Suppressor macrophage (primary cell): Measurements from ENCODE around the gene OR51M1.
"Not testable (repeated sequence)": the region's sequence is repeated elsewhere in the genome, so short reads cannot be mapped to it uniquely, and the experiment has no call there.

Experiments
- DNase-seq, 4 experiments: peaks; one replicate each; pipeline ENCODE4 v3.0.0-alpha.2; 2020 to 2022
- total RNA-seq, 17 experiments: gene quantifications; one replicate each; lab custom pipeline; 2026; ENCODE audit warnings: mixed read lengths in 6 of 17, inconsistent platforms in 3 of 17; lab: John Stamatoyannopoulos, UW

The OR51M1 gene, protein sequence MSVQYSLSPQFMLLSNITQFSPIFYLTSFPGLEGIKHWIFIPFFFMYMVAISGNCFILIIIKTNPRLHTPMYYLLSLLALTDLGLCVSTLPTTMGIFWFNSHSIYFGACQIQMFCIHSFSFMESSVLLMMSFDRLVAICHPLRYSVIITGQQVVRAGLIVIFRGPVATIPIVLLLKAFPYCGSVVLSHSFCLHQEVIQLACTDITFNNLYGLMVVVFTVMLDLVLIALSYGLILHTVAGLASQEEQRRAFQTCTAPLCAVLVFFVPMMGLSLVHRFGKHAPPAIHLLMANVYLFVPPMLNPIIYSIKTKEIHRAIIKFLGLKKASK
- 0 to 2.1 (median 0) reads per million in 17 experiments for total RNA-seq

DNA sequence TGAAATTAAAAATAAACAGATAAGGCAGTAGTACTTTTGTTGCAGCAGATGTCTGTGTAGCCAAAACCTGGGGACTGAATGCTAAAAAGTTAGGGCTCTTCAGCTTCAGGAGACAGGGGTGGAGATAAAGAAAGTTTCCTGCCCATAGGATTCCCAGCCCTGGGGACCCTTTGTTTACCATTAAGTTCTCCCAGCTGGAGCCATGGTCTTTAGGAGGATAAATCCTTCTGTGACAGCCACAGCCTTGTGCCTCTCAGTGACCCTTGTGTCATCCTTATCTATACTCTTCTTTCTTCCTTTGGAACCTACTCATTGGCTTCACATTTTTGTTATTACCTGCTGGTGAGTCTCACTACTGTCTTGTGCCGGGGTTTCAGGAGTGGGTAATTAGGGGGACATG lies at the start of gene OR51M1:
Gene OR51M1 (plus strand): TSS at position 237 of the 400 bp plus-strand sequence. CDS start 5,587 bp downstream, outside the sequence.
- no peak for DNase-seq

DNA sequence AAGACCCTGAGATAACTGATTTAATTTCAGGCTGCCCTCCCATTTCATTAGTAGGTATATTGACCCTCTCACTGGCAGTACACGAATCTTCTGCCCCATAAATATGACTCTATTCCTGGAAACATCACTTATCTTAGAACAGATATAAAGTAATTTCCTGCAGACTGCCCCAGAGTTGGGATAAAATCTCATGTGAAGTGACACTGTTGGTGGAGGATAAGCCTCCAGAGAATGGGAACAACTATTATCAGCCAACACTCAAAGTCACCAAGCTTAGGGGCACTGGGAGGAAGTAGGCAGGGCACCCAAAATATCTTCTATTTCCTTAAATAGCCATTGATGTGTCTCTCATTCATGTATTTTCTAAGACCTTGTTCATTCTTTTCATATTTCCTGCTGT lies 48.4 kb upstream of the OR51M1 start:
- DNase-seq: no peak

DNA sequence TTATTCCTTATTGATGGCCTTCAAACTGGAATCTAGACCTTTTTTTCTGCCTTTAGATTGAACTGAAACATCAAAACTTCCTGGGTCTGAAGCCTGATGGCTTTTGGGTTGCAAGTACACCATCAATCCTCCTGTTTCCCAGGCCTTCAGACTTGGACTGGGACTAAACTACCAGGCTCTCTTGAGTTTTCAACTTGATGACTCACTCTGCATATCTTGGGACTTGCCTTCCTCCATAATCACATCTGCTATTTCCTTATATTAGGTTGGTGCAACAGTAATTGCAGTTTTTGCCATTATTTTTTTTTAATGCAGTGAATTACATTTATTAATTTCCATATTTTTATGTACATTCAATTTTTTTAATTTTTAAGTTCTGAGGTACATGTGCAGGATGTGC lies 47.3 kb upstream of the OR51M1 start:
- no peak for DNase-seq

DNA sequence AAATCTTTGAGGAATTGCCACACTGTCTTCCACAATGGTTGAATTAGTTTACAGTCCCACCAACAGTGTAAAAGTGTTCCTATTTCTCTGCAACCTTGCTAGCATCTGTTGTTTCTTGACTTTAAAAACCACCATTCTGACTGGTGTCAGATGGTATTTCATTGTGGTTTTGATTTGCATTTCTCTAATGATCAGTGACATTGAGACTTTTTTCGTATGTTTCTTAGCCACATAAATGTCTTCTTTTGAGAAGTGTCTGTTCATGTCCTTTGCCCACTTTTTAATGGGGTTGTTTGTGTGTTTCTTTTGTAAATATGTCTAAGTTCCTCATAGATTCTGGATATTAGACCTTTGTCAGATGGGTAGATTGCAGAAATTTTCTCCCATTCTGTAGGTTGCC lies 46.4 kb upstream of the OR51M1 start:
- not testable (repeated sequence) for DNase-seq

DNA sequence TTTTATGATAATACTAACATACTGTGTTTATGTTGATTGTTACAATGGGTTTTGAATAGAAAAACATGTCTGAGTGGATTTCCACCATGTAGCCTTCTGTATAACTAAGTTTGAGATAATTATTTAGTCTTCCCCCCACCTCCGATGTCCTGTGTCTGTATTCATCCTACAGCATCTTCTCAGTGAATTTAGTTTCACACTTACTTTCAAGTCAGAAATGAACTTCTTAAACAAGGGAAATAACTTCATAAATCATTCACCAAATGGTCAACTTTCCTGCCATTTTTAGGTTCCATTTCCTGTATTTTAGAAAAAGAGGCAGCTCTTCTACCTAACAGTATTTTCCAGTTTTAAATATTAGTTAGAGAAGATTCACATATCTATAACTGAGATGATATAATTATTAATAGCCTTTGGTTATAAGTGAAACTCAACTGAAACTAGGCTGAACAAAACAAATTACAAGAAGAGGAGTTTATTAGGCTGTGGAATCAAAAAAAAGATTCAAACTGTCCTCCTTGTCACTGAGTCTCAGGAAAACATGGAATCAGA lies 43.8 kb upstream of the OR51M1 start:
- no peak for DNase-seq

DNA sequence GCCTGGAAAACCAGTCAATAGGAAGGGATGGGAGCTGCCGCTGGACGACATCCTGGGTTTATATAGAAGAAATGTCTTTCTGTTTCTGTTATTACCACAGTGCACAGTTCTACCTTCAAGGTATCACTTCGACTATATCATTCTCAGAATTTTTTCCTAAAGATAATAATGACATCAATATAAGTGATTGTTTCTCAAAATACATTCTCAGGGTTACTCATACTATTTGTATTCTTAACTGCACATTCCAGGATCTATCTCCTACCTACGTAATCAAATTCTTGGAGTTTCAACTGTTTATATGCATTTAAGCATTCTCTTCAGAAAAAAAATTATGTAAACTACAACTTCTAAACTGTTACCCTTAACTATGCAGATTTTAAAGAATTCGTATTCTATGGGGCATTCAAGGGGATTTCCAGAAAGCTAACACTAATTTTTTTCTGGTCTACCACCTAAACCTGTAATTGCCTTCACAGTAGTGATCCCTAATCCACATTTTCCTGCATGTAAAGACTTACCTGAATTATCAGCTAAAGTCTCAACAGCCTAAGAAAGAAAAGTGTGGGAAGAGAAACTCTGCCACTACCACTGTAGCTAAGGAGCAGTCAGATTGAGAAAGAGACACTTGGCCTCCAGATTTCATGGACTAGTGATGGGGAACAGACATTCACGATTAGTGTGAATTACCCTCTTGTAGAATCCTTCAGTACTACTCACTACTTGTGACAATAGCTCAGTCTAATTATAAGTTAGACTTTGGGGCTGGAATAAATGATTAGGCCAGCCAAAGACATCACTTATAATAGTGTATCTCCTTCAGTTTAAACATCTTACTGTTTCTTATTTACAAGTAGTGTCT lies 39.9 kb upstream of the OR51M1 start, which contains the start of gene OR51B5:
Gene OR51B5 (minus strand): TSS at position 51 of the 862 bp plus-strand sequence. CDS start 0 bp downstream, at position 51.
- no peak for DNase-seq

DNA sequence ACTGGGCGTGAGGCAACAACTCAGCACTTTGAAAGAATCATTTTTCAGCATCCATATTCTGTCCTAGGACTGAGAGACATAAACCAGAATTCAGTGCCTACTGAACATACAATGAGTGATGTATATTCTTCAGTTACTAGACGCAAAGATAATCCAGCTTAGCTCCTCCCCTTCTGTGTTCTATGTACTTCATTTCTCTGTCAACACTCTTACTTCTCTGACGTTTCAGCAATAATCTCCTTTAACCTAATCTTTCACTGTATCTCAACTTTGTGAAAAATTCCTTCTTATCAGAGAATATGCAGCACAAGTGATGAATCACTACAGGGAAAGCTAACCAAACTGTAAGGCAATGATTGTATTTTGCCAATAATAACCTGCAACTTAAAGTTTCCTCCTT lies 37.8 kb upstream of the OR51M1 start:
- no peak for DNase-seq

DNA sequence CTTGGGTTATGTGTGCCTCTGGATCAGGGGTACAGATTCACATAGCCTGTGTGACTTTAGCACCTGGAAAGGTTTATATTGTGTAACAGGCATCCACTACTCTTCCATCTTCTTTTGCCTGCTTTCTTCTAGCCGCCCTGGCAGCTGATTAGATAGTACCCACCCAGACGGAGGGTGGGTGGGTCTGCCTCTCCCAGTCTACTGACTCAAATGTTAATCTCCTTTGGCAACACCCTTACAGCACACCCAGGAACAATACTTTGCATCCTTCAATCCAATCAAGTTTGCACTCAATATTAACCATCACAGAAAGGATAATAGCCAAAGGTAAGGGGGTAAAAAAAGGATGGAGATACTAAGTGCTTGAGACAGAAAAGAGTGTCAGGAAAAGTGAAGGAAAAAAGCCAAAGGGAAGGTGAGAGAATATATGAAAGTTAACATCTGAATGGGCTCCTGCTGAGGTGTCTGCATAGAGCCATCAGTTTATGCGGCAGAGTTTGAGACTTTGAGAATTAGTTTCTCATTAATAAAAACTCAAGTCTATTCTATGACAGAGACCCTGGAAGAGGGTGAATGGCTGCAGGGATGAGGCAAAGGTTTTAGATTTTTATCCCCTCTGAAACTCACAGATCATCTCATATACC lies 34.9 kb upstream of the OR51M1 start:
- DNase-seq: no peak

DNA sequence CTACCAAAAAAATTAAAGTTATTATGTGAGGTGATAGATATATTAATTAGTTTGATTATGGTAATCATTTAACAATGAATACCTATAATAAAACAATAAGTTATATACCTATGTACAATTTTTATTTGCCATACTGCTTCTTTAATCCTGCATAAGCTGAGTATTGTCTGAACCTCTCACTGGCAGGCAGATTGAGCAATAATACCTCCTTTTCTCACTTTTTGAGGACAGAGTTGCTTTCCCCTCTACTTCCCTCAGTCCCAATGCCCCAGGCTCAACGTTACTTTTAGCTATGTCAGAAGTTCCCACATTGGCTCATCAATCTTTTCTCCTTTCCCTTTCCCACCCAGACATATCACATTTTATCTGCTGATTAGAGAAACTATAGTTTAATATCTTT lies 34.1 kb upstream of the OR51M1 start:
- DNase-seq: no peak

DNA sequence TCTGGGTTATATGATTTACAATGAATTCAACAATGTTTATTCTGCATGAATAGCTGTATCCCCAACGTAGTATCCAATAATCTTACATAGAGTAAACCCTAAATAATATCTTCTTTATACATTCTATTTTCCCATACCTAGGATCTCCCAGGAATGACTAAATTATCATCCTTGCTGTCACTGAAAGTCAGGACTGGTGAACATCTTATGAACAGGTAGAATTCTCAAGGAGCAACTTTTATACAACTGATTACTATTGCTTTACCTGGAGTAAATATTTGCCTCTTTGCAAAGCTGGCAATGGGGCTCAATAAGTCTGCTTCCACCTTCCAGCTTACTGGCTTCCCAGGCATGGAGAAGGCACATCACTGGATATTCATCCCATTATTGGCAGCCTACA lies 32.4 kb upstream of the OR51M1 start, which contains the start of gene OR51B6:
Gene OR51B6 (plus strand): TSS at position 301 of the 400 bp plus-strand sequence. CDS start 0 bp downstream, at position 301.
- DNase-seq: no peak

DNA sequence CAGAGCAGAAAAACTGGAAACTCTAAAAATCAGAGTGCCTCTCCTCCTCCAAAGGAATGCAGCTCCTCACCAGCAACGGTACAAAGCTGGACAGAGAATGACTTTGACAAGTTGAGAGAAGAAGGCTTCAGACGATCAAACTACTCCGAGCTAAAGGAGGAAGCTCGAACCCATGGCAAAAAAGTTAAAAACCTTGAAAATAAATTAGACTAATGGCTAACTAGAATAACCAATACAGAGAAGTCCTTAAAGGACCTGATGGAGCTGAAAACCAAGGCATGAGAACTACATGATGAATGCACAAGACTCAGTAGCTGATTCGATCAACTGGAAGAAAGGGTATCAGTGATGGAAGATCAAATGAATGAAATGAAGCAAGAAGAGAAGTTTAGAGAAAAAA lies 27.6 kb upstream of the OR51M1 start:
- DNase-seq: not testable (repeated sequence)

DNA sequence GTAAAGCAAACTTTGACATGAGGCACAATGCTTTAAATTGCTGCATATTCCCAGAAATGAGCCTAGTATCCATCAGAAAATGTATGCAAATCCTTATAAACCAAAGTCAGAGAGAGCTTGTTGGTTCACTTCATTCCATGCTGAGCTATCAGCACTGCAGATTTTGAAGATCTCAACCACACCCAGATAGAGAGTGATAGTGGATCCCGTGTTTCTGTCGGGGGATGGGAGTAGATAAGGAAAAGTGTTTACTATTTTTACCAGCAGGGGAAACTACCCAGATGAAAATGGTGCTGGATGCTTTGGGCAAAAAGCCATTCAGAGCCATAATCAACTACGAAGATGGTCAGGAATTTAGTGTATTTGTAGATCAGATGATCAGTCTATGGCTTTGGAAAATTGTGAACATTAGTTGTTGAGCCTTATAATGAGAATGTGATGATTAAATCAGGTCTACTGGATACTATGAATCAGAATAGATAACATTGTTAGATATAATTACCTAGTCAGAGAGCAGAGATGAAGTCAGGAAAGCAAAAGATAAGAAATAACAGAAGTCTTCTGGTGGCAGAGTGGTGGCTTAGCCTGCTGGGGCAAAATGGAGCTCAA lies 21.5 kb upstream of the OR51M1 start:
- no peak for DNase-seq

DNA sequence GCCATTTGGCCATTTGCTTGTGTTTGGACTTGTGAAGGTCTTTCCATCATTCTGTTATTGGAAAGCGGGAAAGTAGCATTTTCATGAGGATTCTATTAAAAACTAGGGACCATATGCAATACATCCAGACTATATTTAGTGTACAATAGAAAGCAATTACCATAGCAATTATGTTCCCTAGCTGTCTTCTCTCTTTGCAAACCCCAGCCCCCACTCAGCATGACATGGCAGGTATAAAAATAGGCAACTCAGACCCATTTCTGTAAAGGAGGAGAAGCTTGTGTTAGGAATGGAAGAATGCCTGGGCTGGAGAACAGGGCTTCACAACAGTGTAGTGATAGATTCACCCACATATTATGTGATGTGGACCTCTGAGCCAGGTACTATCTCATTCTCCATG lies 19.9 kb upstream of the OR51M1 start:
- no peak for DNase-seq

DNA sequence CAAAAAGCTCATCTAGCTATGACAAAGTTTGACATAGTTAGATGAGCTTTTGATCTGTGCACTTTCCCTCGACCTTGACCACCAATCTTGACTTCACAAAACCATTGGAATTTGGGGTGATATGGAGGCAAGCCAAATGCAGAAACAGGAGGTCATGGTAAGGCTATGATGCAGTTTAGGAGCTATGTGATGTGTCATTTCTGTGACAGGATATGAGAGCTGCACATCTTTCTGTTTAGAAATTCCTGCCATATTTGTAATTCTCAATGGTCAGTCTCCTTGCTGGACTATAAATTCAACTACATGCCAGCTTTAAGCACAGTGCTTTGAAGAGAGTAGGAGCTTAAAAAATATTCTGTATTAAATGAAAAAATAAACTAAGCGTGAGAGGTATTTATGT lies 19.4 kb upstream of the OR51M1 start:
- no peak for DNase-seq

DNA sequence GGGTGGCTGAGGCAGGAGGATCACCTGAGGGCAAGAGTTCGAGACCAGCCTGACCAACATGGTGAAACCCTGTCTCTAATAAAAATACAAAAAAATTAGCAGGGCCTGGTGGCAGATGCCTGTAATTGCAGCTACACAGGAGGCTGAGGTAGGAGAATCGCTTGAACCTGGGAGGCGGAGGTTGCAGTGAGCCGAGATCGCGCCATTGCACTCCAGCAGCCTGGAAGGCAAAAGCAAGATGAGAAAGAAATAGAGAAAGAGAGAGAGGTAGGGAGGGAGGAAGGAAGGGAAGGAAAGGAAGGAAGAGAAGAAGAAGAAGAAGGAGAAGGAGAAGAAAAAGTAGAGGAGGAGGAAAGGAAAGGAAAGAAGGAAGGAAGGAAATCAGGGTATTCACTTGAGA lies 17.2 kb upstream of the OR51M1 start:
- not testable (repeated sequence) for DNase-seq

DNA sequence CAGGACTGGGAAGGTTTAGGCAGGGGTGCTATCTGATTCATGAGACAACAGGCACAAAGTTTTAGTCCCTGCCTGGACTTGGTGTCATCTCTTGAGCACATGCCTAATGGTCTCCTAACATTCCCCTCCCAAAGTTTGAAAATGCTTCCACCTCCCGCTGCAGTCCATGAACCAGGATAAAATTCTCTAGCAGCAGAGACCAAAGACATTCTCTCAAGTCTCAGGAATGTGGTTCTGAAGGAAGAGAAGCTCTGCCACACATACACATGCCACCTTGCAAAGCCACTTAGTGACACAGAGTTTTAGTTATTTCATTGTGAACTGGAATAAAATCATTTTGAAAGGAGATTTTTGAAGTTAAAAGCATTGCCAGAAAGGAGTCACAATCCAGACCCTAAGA lies 16.8 kb upstream of the OR51M1 start:
- no peak for DNase-seq

DNA sequence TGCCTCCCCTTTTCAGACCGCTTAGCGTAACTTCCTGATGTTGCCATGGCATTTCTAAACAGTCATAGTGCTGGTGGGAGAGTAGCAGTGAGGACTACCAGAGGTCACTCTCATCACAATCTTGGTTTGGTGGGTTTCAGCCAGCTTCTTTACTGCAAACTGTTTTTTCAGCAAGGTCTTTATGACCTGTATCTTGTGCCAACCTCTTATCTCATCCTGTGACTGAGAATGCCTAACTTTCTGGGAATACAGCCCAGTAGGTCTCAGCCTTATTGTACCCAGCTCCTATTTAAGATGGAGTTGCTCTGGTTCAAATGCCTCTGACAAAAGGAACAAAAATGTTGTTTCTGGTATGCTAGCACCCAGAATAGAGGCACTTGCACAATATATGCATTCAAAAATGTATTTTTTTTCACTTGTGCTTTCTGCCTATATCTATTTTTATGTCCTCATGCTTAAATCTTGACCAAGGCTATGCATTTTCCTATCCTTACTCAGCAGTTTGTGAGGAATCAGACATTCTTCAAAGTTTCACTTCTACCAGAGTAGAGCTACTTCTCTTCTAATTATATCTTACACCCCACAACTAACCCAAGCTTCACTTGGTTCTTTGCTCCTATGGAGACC lies 16.1 kb upstream of the OR51M1 start:
- DNase-seq: peak in 2 of 4 experiments; percentile 19 to 23

DNA sequence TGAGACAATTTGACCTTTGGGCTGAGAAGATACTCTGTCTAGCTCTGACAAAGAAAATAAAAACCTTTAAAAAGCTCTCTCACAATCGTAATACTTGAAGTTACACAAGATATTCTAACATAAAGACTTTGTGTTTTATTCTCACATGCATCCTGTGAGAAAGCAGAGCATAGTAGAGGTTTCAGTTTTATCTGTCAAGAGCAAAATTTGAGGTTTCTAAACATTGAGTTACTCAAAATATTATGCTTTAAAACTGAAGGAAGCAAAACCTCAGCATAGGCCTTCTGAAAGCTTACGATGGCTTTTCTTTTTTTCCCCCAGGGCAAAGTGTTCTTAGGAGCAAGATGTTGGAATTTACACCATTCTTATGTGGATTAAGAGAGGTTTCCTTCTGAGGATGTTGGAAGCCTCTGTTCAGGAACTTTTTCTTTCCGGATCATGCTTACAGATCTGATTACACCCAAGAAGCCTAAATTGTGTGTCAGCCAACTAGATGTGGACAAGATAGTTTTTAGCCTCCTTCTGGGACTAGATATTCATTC lies 15.0 kb upstream of the OR51M1 start:
- DNase-seq: no peak

DNA sequence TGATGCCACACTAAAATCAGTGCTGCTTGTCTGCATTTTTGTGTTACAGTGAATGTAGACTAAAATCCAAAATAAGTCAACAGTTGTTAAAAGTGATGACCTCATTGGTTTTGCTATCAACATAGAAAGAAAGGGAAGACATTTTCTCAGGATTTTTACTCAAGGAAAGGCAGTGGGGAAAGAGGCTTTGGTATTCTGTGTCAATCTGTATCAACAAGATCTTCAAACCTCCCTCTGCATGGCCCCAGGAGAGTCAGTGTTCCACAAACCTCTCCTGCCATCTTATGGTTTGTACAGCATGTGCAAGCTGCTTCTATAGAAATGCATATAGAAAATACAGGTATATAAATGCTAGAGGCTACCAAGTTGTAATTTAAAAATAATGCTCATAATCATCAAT lies 13.8 kb upstream of the OR51M1 start:
- peak in 2 of 4 experiments; percentile 10 to 12 for DNase-seq

DNA sequence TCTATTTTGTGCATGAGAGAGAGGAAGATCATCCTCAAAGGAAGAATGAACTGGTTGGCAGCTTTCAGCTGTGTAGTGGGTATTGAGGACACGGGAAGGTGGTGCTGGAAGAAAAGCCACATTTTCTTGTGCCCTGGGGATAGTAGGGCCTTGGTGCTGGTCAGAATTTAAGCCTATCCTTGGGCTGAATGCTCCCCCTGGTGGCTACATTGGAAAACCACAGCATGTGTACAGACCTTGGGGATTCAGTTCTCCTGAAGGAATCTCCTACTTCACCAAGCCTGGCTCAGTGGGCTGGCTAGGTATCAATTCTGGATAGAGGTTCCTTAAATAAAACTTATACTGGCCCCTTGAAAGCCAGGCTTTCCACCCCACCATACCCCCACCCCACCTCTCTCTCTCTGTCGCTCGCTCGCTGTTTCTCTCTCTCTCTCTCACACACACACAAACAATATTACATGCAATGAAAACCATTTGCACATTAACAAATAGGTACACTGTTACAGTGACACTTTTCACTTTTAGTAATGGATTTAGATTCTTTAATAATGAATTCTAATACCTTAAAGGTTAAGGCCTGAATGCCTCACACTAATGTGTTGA lies 2.8 kb upstream of the OR51M1 start:
- peak; percentile 69 to 78 (median 74) for DNase-seq

DNA sequence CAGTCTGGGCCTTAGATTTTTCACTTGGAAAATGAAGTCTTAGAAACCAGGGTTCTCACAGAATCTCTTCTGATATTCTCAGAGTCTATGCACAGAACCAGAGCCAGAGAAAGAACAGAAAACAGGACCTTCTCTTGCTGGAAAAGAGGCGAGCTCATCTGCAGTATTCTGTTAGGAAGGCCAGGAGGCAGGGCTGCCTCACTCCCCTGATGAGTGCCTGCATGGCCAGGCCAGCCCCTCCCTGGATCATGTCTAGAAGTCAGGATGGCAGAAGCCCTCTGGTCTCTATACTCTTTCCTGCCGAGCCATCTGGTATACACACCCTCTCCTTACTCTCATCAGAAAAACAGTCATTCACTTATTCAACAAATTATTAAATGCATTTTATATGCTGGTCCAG lies 723 bp downstream of the OR51M1 start:
- DNase-seq: no peak
